K562 (cell line): ENCODE results near the gene OR51V1. TPM values are rescaled to one million over a fixed set of nuclear protein-coding genes. Genes with fewer than 3 reads are reported as not detected.

ENCODE experiments used
- CEBPB ChIP-seq: fragments of 450-650 bp; IDR thresholded peaks from 2 replicates; pipeline ENCODE4 v1.6.1; 2016; ENCODE audit warnings: missing genetic modification characterization, missing compliant biosample characterization
- ELF4 ChIP-seq: fragments of 450-650 bp; formaldehyde crosslinking; IDR thresholded peaks from 2 replicates; pipeline ENCODE4 v1.4.0; 2022; ENCODE audit warnings: missing genetic modification characterization
- GTF2B ChIP-seq: IDR thresholded peaks from 2 replicates; pipeline ENCODE4 v1.6.1; 2011; ENCODE audit not compliant: insufficient read length; ENCODE audit errors: extremely low read depth
- HES1 ChIP-seq: fragments of 450-650 bp; IDR thresholded peaks from 2 replicates; pipeline ENCODE4 v1.6.1; 2016; ENCODE audit warnings: low read depth, mild to moderate bottlenecking, moderate library complexity
- HMG20A ChIP-seq: fragments of 450-650 bp; formaldehyde crosslinking; conservative IDR thresholded peaks from 2 replicates; pipeline ENCODE4 v1.4.0; 2020; ENCODE audit warnings: mild to moderate bottlenecking, mixed read lengths
- HMGN3 ChIP-seq: IDR thresholded peaks from 2 replicates; pipeline ENCODE4 v1.6.1; 2011; ENCODE audit warnings: borderline replicate concordance, low read depth, mild to moderate bottlenecking, mixed read lengths, low read length; ENCODE audit not compliant: insufficient read length; ENCODE audit errors: extremely low read depth
- IFI16 ChIP-seq: fragments of 250-450 bp; sonication (Bioruptor Pico); IDR thresholded peaks from 2 replicates; pipeline ENCODE4 v2.1.2; 2022; ENCODE audit warnings: mild to moderate bottlenecking, inconsistent platforms
- MIER1 ChIP-seq: fragments of 450-650 bp; IDR thresholded peaks from 2 replicates; pipeline ENCODE4 v1.6.1; 2016; ENCODE audit warnings: antibody characterized with exemption, mild to moderate bottlenecking, low read depth
- NFIC ChIP-seq: fragments of 450-650 bp; IDR thresholded peaks from 2 replicates; pipeline ENCODE4 v1.6.1; 2017; ENCODE audit warnings: mild to moderate bottlenecking, inconsistent platforms
- NFIX ChIP-seq: fragments of 250-450 bp; sonication (Bioruptor Pico); IDR thresholded peaks from 2 replicates; pipeline ENCODE4 v1.4.0; 2020; ENCODE audit warnings: low read depth, mild to moderate bottlenecking, moderate library complexity
- NR2C1 ChIP-seq, 2 experiments: fragments of 450-650 bp; IDR thresholded peaks; 2 replicates each; pipeline ENCODE4 v1.6.1; 2017; ENCODE audit warnings: mild to moderate bottlenecking in 2 of 2, antibody characterized with exemption in 1 of 2, inconsistent platforms in 1 of 2, missing compliant biosample characterization in 1 of 2, missing genetic modification characterization in 1 of 2
- OTX1 ChIP-seq: fragments of 450-650 bp; formaldehyde crosslinking; IDR thresholded peaks from 2 replicates; pipeline ENCODE4 v1.4.0; 2022; ENCODE audit warnings: mild to moderate bottlenecking
- PKNOX1 ChIP-seq: fragments of 450-650 bp; IDR thresholded peaks from 2 replicates; pipeline ENCODE4 v1.6.1; 2016
- RBM34 ChIP-seq: fragments of 200-400 bp; formaldehyde crosslinking; IDR thresholded peaks from 2 replicates; pipeline ENCODE4 v1.6.1; 2018; ENCODE audit warnings: low read length, borderline replicate concordance; ENCODE audit not compliant: insufficient read depth
- RUNX1 ChIP-seq: sonication (generic); IDR thresholded peaks from 2 replicates; pipeline ENCODE4 v1.6.1; 2016; ENCODE audit warnings: antibody characterized with exemption, low read depth
- STAT5A ChIP-seq: IDR thresholded peaks from 2 replicates; pipeline ENCODE4 v1.6.1; 2012; ENCODE audit warnings: low read length, inconsistent platforms, borderline replicate concordance
- THAP12 ChIP-seq: fragments of 250-450 bp; sonication (Bioruptor Pico); IDR thresholded peaks from 2 replicates; pipeline ENCODE4 v1.9.0; 2021; ENCODE audit warnings: mild to moderate bottlenecking, inconsistent platforms
- THRB ChIP-seq: fragments of 450-650 bp; formaldehyde crosslinking; conservative IDR thresholded peaks from 2 replicates; pipeline ENCODE4 v1.4.0; 2022; ENCODE audit warnings: mild to moderate bottlenecking, missing genetic modification characterization
- ZNF239 ChIP-seq: fragments of 250-450 bp; sonication (Bioruptor Pico); IDR thresholded peaks from 2 replicates; pipeline ENCODE4 v1.4.0; 2020; ENCODE audit warnings: mild to moderate bottlenecking
- ZNF3 ChIP-seq: fragments of 250-450 bp; sonication (Bioruptor Pico); IDR thresholded peaks from 2 replicates; pipeline ENCODE4 v1.5.0; 2021; ENCODE audit warnings: mild to moderate bottlenecking, moderate library complexity
- ZNF324 ChIP-seq: fragments of 250-450 bp; sonication (Bioruptor Pico); IDR thresholded peaks from 2 replicates; pipeline ENCODE4 v1.4.0; 2020; ENCODE audit warnings: mild to moderate bottlenecking
- ZNF431 ChIP-seq: sonication (generic); formaldehyde crosslinking; IDR thresholded peaks from 2 replicates; pipeline ENCODE4 v1.8.0; 2022; ENCODE audit warnings: mild to moderate bottlenecking, missing genetic modification reagents
- ZNF445 ChIP-seq: fragments of 250-450 bp; sonication (Bioruptor Pico); IDR thresholded peaks from 2 replicates; pipeline ENCODE4 v1.4.0; 2020; ENCODE audit warnings: low read depth, mild to moderate bottlenecking, moderate library complexity
- ZNF75A ChIP-seq: fragments of 450-650 bp; formaldehyde crosslinking; IDR thresholded peaks from 2 replicates; pipeline ENCODE4 v1.4.0; 2020; ENCODE audit warnings: mild to moderate bottlenecking
- ZNF79 ChIP-seq: fragments of 250-450 bp; sonication (Bioruptor Pico); IDR thresholded peaks from 2 replicates; pipeline ENCODE4 v1.4.0; 2020; ENCODE audit warnings: low read depth, mild to moderate bottlenecking, moderate library complexity
- polyA plus RNA-seq, 8 experiments: library from polyadenylated mRNA; depleted of rRNA in 4 of 8; stranded (reverse) in 5 of 8; unstranded in 3 of 8; fragments of >200 nt; fragmentation: Nextera tagmentation in 2 of 8; fragmentation: Illumina TruSeq in 1 of 8; extraction: Ambion mirVana in 2 of 8; extraction: Trizol in 1 of 8; gene quantifications; 2 replicates each; pipeline versions ENCODE4 v1.2.1 to v1.2.3, GENCODE V29; 2011 to 2014; ENCODE audit warnings: inconsistent platforms in 1 of 8, missing spikeins in 1 of 8
- total RNA-seq, 7 experiments: library from RNA; depleted of rRNA in 6 of 7; stranded (reverse); fragments of >200 nt in 6 of 7; fragmentation: Illumina TruSeq in 2 of 7; extraction: Trizol in 2 of 7; gene quantifications; 2 replicates each; pipeline versions ENCODE4 v1.2.1 to v1.2.3, GENCODE V29; 2011 to 2021; ENCODE audit warnings: low replicate concordance in 1 of 7

Gene OR51V1
- total and polyA plus RNA-seq, 9 of the 15 experiments (the other 6 are each of a cell fraction or from before 2014, with no cell fraction given): not detected

GRCh38 chr11:5151713-5152153 lies 48.7 kb downstream of the OR51V1 start (continued):
- TF ChIP-seq THAP12 (CRISPR knock-in tag): no peak
- no peak for TF ChIP-seq ZNF324
- TF ChIP-seq HES1: peak; percentile 52; the same call in 1 of the 2 replicates
- TF ChIP-seq MIER1: no peak; the same call in 1 of the 2 replicates
- peak; percentile 92 for TF ChIP-seq NFIC
- no peak for TF ChIP-seq THRB (CRISPR knock-in tag)
- no peak for TF ChIP-seq HMG20A (CRISPR knock-in tag)
- no peak for TF ChIP-seq NFIX (CRISPR knock-in tag)
- TF ChIP-seq IFI16 (CRISPR knock-in tag): no peak
- TF ChIP-seq RUNX1: no peak; the same call in 1 of the 2 replicates
- TF ChIP-seq ZNF79 (CRISPR knock-in tag): no peak
- TF ChIP-seq ZNF445 (CRISPR knock-in tag): 0 out of 2 replicates have a peak, but pooled peaks have one; percentile 59
- no peak for TF ChIP-seq ZNF3 (CRISPR knock-in tag)
- TF ChIP-seq ZNF239: peak; percentile 28; the same call in 1 of the 2 replicates
- TF ChIP-seq CEBPB (tag): peak; percentile 92
- no peak for TF ChIP-seq RBM34
- no peak; the same call in 1 of the 2 replicates for TF ChIP-seq ZNF431 (CRISPR knock-in tag)
- no peak for TF ChIP-seq HMGN3
- peak; percentile 27; the same call in 1 of the 2 replicates for TF ChIP-seq ELF4 (CRISPR knock-in tag)
- no peak for TF ChIP-seq NR2C1 (IDR thresholded peaks at IDR 0.05)
- peak; percentile 66 for TF ChIP-seq NR2C1 (tag; IDR thresholded peaks at IDR 0.05)
- TF ChIP-seq PKNOX1: peak; percentile 53
- TF ChIP-seq ZNF75A: no peak
- peak; percentile 95 for TF ChIP-seq STAT5A
- TF ChIP-seq OTX1 (CRISPR knock-in tag): no peak
- TF ChIP-seq GTF2B: no peak
